OCI-M1 (cell line): Measurements from ENCODE around the gene ERG.

Experiments used
- DNase-seq: peaks from one replicate; lab custom pipeline; 2025; lab: John Stamatoyannopoulos, UW

Gene ERG

GRCh38 chr21:38358098-38358497, 140.2 kb downstream of the ERG start:
- DNase-seq: no peak

GRCh38 chr21:38356883-38357625, 141.2 kb downstream of the ERG start:
- no peak for DNase-seq

GRCh38 chr21:38355992-38356781, 142.1 kb downstream of the ERG start:
- DNase-seq: peak; percentile 90

- DNase-seq: no peak
Observed at GRCh38 chr21:38355353-38355752, 142.9 kb downstream of the ERG start.

- DNase-seq: peak; percentile 40
Observed at GRCh38 chr21:38354746-38355145, 143.5 kb downstream of the ERG start.

- DNase-seq: no peak
Observed at GRCh38 chr21:38354231-38354630, 144.0 kb downstream of the ERG start.

GRCh38 chr21:38352536-38353219, 145.6 kb downstream of the ERG start:
- peak; percentile 62 for DNase-seq

- DNase-seq: peak; percentile 28
Observed at GRCh38 chr21:38351961-38352521, 146.2 kb downstream of the ERG start.

- no peak for DNase-seq
Observed at GRCh38 chr21:38351176-38351959, 146.9 kb downstream of the ERG start.

- peak; percentile 11 for DNase-seq
Observed at GRCh38 chr21:38350684-38351083, 147.6 kb downstream of the ERG start.

GRCh38 chr21:38349977-38350376, 148.3 kb downstream of the ERG start:
- no peak for DNase-seq

- no peak for DNase-seq
Observed at GRCh38 chr21:38349111-38349746, 149.0 kb downstream of the ERG start.

GRCh38 chr21:38346286-38346685, 152.0 kb downstream of the ERG start:
- no peak for DNase-seq

GRCh38 chr21:38343691-38344090, 154.6 kb downstream of the ERG start:
- no peak for DNase-seq

GRCh38 chr21:38342739-38343138, 155.5 kb downstream of the ERG start:
- DNase-seq: no peak

GRCh38 chr21:38341546-38342012, 156.7 kb downstream of the ERG start:
- DNase-seq: no peak

GRCh38 chr21:38340131-38340530, 158.1 kb downstream of the ERG start:
- DNase-seq: no peak

GRCh38 chr21:38337793-38338192, 160.5 kb downstream of the ERG start:
- DNase-seq: no peak

GRCh38 chr21:38334866-38335265, 163.4 kb downstream of the ERG start:
- DNase-seq: no peak

GRCh38 chr21:38333301-38334272, 164.7 kb downstream of the ERG start:
- DNase-seq: no peak
